ENCODE data around the gene SNX1.

SNX1 gene

DNA sequence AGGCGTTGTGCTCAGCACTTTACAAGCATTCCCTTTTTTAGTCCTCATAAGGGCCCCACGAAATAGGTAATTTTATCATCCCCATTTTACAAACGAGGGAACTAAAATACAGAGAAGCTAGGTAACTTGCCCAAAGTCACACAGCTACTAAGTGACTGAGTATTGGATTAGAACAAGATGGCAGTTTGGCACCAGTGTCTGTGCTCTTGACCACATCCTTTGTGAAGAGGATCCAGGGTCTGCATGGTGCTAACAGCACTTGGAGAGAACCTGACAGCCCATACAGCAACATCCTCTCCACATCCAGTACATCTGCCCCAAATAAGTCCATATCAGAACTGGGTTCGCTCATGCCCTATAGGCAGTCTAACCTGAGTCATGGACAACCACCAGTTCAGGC lies 27.6 kb upstream of the SNX1 start:
- H2AFZ ChIP-seq, result no peak overlapping the region
- H3K79me2 ChIP-seq, result no peaks in the 10 kb centered on the region
- H3K9ac ChIP-seq, result no peak overlapping the region
- H3K4me2 ChIP-seq (ENCODE audit: low read length), result no peak overlapping the region
- H3K9me3 ChIP-seq (ENCODE audit: control insufficient read depth, low read length), result no peaks in the 10 kb centered on the region
- H3K4me1 ChIP-seq, result peaks cover 2% of the 10 kb centered on the region
- no peaks in the 10 kb centered on the region for H3K36me3 ChIP-seq (ENCODE audit: control insufficient read depth, insufficient read depth, low read length)
- no peaks in the 10 kb centered on the region for H3K27me3 ChIP-seq (ENCODE audit: control insufficient read depth, insufficient read depth, low read length)
- no peak for TF ChIP-seq CTCF (IDR thresholded peaks at IDR 0.05)
- H3K4me3 ChIP-seq (ENCODE audit: low read depth, low read length), result no peak overlapping the region
- no peak overlapping the region for H3K27ac ChIP-seq

GRCh38 chr15:64070106-64070505 lies 25.7 kb upstream of the SNX1 start:
- Histone ChIP-seq H3K9ac (no peak overlapping the region), H3K9me3 (ENCODE audit: control insufficient read depth, low read length) (no peaks in the 10 kb centered on the region), H3K79me2 (no peaks in the 10 kb centered on the region), H3K36me3 (ENCODE audit: control insufficient read depth, insufficient read depth, low read length) (no peaks in the 10 kb centered on the region), H3K27me3 (ENCODE audit: control insufficient read depth, insufficient read depth, low read length) (no peaks in the 10 kb centered on the region), H3K4me2 (ENCODE audit: low read length) (no peak overlapping the region), H2AFZ (no peak overlapping the region), H3K4me3 (ENCODE audit: low read depth, low read length) (no peak overlapping the region), H3K4me1 (peaks cover 2% of the 10 kb centered on the region), H3K27ac (no peak overlapping the region)
- TF ChIP-seq CTCF (IDR thresholded peaks at IDR 0.05), result no peak

GRCh38 chr15:64070965-64071851 lies 24.6 kb upstream of the SNX1 start:
- H3K36me3 ChIP-seq (ENCODE audit: control insufficient read depth, insufficient read depth, low read length), result no peaks in the 10 kb centered on the region
- H3K9me3 ChIP-seq (ENCODE audit: control insufficient read depth, low read length), result no peaks in the 10 kb centered on the region
- no peak overlapping the region for H3K27ac ChIP-seq
- no peak overlapping the region for H3K4me3 ChIP-seq (ENCODE audit: low read depth, low read length)
- peaks cover 2% of the 10 kb centered on the region for H3K4me1 ChIP-seq
- no peaks in the 10 kb centered on the region for H3K79me2 ChIP-seq
- no peak for TF ChIP-seq CTCF (IDR thresholded peaks at IDR 0.05)
- H3K4me2 ChIP-seq (ENCODE audit: low read length), result no peak overlapping the region
- H3K9ac ChIP-seq, result no peak overlapping the region
- no peaks in the 10 kb centered on the region for H3K27me3 ChIP-seq (ENCODE audit: control insufficient read depth, insufficient read depth, low read length)
- H2AFZ ChIP-seq, result no peak overlapping the region

- H2AFZ ChIP-seq, result no peak overlapping the region
- no peak overlapping the region for H3K27ac ChIP-seq
- H3K27me3 ChIP-seq (ENCODE audit: control insufficient read depth, insufficient read depth, low read length), result no peaks in the 10 kb centered on the region
- H3K9ac ChIP-seq, result no peak overlapping the region
- H3K4me3 ChIP-seq (ENCODE audit: low read depth, low read length), result no peak overlapping the region
- H3K36me3 ChIP-seq (ENCODE audit: control insufficient read depth, insufficient read depth, low read length), result no peaks in the 10 kb centered on the region
- H3K79me2 ChIP-seq, result no peaks in the 10 kb centered on the region
- H3K9me3 ChIP-seq (ENCODE audit: control insufficient read depth, low read length), result no peaks in the 10 kb centered on the region
- TF ChIP-seq CTCF (IDR thresholded peaks at IDR 0.05), result no peak
- H3K4me2 ChIP-seq (ENCODE audit: low read length), result no peak overlapping the region
- peaks cover 2% of the 10 kb centered on the region for H3K4me1 ChIP-seq
These were observed 23.6 kb upstream of the SNX1 start for GRCh38 chr15:64071931-64072765.
